Endodermal cell (in vitro differentiated cells): ENCODE data around the gene KCNQ1. TPM values are rescaled to one million over a fixed set of nuclear protein-coding genes. Genes with fewer than 3 reads are reported as not detected.

ENCODE experiments used
- DNase-seq: peaks from one replicate; pipeline ENCODE4 v3.0.0-alpha.2; 2017
- H3K27ac ChIP-seq: 2 replicates; pipeline ENCODE4 v1.5.1; 2013; ENCODE audit warnings: mild to moderate bottlenecking, low read depth, low read length, moderate library complexity
- H3K27me3 ChIP-seq: 2 replicates; pipeline ENCODE4 v1.6.1; 2013; ENCODE audit warnings: mild to moderate bottlenecking, low read length, moderate library complexity; ENCODE audit not compliant: insufficient read depth, control insufficient read depth, poor library complexity, severe bottlenecking
- H3K36me3 ChIP-seq: 2 replicates; pipeline ENCODE4 v1.7.0; 2013; ENCODE audit warnings: mild to moderate bottlenecking, low read length, moderate library complexity; ENCODE audit not compliant: control insufficient read depth, insufficient read depth
- H3K4me1 ChIP-seq: one replicate; pipeline ENCODE4 v1.7.0; 2013; ENCODE audit warnings: low read length; ENCODE audit not compliant: control insufficient read depth, insufficient read depth
- H3K4me3 ChIP-seq: 2 replicates; pipeline ENCODE4 v1.5.1; 2013; ENCODE audit warnings: mild to moderate bottlenecking, low read length, moderate library complexity
- H3K9ac ChIP-seq: 2 replicates; pipeline ENCODE4 v1.6.1; 2013; ENCODE audit warnings: mild to moderate bottlenecking, low read length, moderate library complexity; ENCODE audit not compliant: poor library complexity, severe bottlenecking; ENCODE audit errors: extremely low read depth
- H3K9me3 ChIP-seq: 2 replicates; pipeline ENCODE4 v1.6.1; 2013; ENCODE audit warnings: mild to moderate bottlenecking, low read length, moderate library complexity; ENCODE audit not compliant: control insufficient read depth
- H3K27ac Mint-ChIP-seq: 2 replicates; pipeline ENCODE4 v1.8.0; 2020; ENCODE audit warnings: mixed read lengths
- H3K27me3 Mint-ChIP-seq: 2 replicates; pipeline ENCODE4 v1.8.0; 2021; ENCODE audit warnings: mild to moderate bottlenecking, mixed read lengths; ENCODE audit not compliant: insufficient read depth
- H3K36me3 Mint-ChIP-seq: 2 replicates; pipeline ENCODE4 v1.8.0; 2020; ENCODE audit warnings: low read depth, mixed read lengths
- H3K4me1 Mint-ChIP-seq: 2 replicates; pipeline ENCODE4 v1.8.0; 2020; ENCODE audit warnings: mixed read lengths
- H3K4me3 Mint-ChIP-seq: 2 replicates; pipeline ENCODE4 v1.8.0; 2020; ENCODE audit warnings: mild to moderate bottlenecking, moderate library complexity, mixed read lengths
- H3K9me3 Mint-ChIP-seq: 2 replicates; pipeline ENCODE4 v1.8.0; 2020; ENCODE audit warnings: mild to moderate bottlenecking, mixed read lengths
- WGBS, 2 experiments: methylation state at CpG; one replicate each; pipeline versions ENCODE4 v1.1.5 to v1.1.7; 2013; ENCODE audit warnings: missing lambda C conversion rate in 2 of 2, mixed read lengths in 1 of 2; ENCODE audit not compliant: insufficient coverage in 1 of 2, insufficient read length in 1 of 2; 5-methylcytosine and 5-hydroxymethylcytosine counted together
- total RNA-seq, 2 donors: library from RNA; stranded (reverse); fragmentation: NEBNext Ultra II Directional in 1 of 2; extraction: Animal tissue kit (Norgen Biotek cat#: 25700) in 1 of 2; gene quantifications; 2 replicates in 1 of 2; 3 replicates in 1 of 2; pipeline ENCODE4 v1.2.1, GENCODE V29; 2021
- TF ChIP-seq, protein P1 (sequence below): fragments of 200-600 bp; sonication (generic); conservative IDR thresholded peaks from 2 replicates; pipeline ENCODE4 v1.5.0; 2021; ENCODE audit warnings: antibody characterized with exemption, mild to moderate bottlenecking

KCNQ1 gene
- total RNA-seq, 2 donors from 2014 or later = 1.8 to 3.5 TPM

DNA sequence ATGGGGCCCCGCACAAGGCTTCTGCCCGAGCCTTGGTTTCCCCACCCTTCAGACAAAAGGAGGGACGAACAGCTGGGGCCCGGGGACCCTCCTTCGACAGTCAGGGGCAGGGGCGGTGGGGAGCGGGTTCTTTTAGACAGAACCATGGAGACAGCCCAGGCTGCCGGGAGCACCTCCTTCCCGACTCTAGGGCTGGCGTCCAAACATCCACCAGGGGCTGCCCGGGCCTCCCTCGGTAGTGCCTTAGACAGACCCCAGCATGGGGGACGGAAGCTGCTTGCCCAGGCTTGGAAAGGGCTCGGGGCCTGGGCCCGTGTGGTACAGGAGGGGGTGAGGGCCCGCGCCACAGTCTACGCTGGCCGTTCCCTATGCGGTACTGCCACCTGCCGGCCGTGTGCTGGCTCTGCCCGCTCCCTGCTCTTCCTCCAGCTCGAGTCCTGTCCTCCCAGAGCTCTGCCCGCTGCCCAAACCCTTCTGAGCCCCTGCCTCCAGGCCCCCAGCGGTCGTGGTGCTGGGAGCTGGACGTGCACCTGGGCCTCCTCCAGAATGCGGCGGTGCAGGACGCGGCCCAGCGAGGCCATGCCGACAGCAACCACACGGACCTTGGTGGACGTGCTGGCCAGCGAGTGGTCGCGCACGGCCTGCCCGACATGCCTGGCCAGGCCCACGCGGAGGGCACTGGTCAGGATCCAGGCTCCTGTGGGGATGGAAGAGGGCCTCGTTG is 24.1 kb upstream of the KCNQ1 start:
- Mint-ChIP-seq H3K36me3 (no peaks in the 10 kb centered on the region), H3K4me3 (no peak overlapping the region), H3K27ac (no peak overlapping the region), H3K9me3 (no peaks in the 10 kb centered on the region), H3K4me1 (no peaks in the 10 kb centered on the region), H3K27me3 (peaks cover 7% of the 10 kb centered on the region)
- Histone ChIP-seq H3K27ac (no peak overlapping the region), H3K4me1 (no peaks in the 10 kb centered on the region), H3K9ac (no peak overlapping the region), H3K27me3 (no peaks in the 10 kb centered on the region), H3K9me3 (no peaks in the 10 kb centered on the region), H3K4me3 (no peak overlapping the region), H3K36me3 (no peaks in the 10 kb centered on the region)
- WGBS, 2 experiments = 44 to 45% methylated on average over 27 to 44 of the region's 44 CpGs
- DNase-seq = peak; percentile 94
- TF ChIP-seq, protein P1, sequence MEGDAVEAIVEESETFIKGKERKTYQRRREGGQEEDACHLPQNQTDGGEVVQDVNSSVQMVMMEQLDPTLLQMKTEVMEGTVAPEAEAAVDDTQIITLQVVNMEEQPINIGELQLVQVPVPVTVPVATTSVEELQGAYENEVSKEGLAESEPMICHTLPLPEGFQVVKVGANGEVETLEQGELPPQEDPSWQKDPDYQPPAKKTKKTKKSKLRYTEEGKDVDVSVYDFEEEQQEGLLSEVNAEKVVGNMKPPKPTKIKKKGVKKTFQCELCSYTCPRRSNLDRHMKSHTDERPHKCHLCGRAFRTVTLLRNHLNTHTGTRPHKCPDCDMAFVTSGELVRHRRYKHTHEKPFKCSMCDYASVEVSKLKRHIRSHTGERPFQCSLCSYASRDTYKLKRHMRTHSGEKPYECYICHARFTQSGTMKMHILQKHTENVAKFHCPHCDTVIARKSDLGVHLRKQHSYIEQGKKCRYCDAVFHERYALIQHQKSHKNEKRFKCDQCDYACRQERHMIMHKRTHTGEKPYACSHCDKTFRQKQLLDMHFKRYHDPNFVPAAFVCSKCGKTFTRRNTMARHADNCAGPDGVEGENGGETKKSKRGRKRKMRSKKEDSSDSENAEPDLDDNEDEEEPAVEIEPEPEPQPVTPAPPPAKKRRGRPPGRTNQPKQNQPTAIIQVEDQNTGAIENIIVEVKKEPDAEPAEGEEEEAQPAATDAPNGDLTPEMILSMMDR = peak; percentile 95

- no peaks in the 10 kb centered on the region for H3K4me1 ChIP-seq
- H3K27ac Mint-ChIP-seq = no peak overlapping the region
- 90 to 96% methylated on average over 7 to 19 of the region's 19 CpGs for WGBS, 2 experiments
- no peak overlapping the region for H3K27ac ChIP-seq
- H3K27me3 Mint-ChIP-seq = peaks cover 5% of the 10 kb centered on the region
- TF ChIP-seq, protein P1 = no peak
- H3K9ac ChIP-seq = no peak overlapping the region
- H3K36me3 ChIP-seq = no peaks in the 10 kb centered on the region
- H3K9me3 ChIP-seq = no peaks in the 10 kb centered on the region
- no peaks in the 10 kb centered on the region for H3K4me1 Mint-ChIP-seq
- no peak overlapping the region for H3K4me3 ChIP-seq
- H3K9me3 Mint-ChIP-seq = no peaks in the 10 kb centered on the region
- DNase-seq = no peak
- H3K27me3 ChIP-seq = no peaks in the 10 kb centered on the region
- no peaks in the 10 kb centered on the region for H3K36me3 Mint-ChIP-seq
- H3K4me3 Mint-ChIP-seq = no peak overlapping the region
Measured at GRCh38 chr11:2421226-2421994, 23.4 kb upstream of the KCNQ1 start.

DNA sequence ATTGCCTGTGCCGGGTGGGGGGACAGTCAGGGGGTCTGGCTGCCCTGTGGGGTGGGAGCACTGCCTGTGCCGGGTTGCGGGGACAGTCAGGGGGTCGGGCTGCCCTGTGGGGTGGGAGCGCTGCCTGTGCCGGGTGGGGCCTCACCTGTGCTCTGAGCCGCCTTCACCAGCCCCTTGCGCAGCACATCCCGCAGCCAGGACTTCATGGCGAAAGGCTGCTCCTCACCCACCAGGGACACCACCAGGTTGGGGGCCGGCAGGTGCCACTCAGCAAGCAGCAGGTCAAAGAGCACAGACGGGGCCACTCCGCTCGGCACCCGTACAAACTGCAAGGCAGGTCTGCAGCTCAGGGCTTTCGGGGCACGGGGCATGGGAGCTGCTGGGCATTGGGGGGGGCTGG is 22.8 kb upstream of the KCNQ1 start:
- Mint-ChIP-seq H3K36me3 (no peaks in the 10 kb centered on the region), H3K27me3 (peaks cover 5% of the 10 kb centered on the region)
- WGBS, 2 experiments = 91 to 92% methylated on average over 7 to 17 of the region's 17 CpGs

More for the DNA sequence above, 22.8 kb upstream of the KCNQ1 start:
- Histone ChIP-seq H3K4me3 (no peak overlapping the region), H3K9me3 (no peaks in the 10 kb centered on the region), H3K4me1 (no peaks in the 10 kb centered on the region), H3K36me3 (no peaks in the 10 kb centered on the region), H3K27ac (no peak overlapping the region), H3K9ac (no peak overlapping the region), H3K27me3 (no peaks in the 10 kb centered on the region)
- no peak overlapping the region for H3K4me3 Mint-ChIP-seq
- H3K27ac Mint-ChIP-seq = no peak overlapping the region
- H3K4me1 Mint-ChIP-seq = no peaks in the 10 kb centered on the region
- TF ChIP-seq, protein P1 = no peak
- no peaks in the 10 kb centered on the region for H3K9me3 Mint-ChIP-seq
- no peak for DNase-seq
